DND-41 (cell line): ENCODE measurements around the gene PRR14.
"Not testable (repeated sequence)": the region's sequence is repeated elsewhere in the genome, so short reads cannot be mapped to it uniquely, and the experiment has no call there.

Experiments used
- ATAC-seq: fragments of 200-7000 bp; cut with Tn5 transposase; 3 replicates; pipeline ENCODE4 v1.9.1; 2021; ENCODE audit warnings: low read depth; ENCODE audit not compliant: insufficient read depth
- DNase-seq: peaks from one replicate; pipeline ENCODE4 v3.0.0-alpha.2; 2020
- H2AFZ ChIP-seq: 2 replicates; pipeline ENCODE4 v1.6.0; 2012; ENCODE audit warnings: low read depth, low read length
- H3K27ac ChIP-seq: 2 replicates; pipeline ENCODE4 v1.5.1; 2012; ENCODE audit warnings: low read length, inconsistent platforms
- H3K27me3 ChIP-seq: fragments of 200-600 bp; sonication (generic); 2 replicates; pipeline ENCODE4 v1.6.0; 2012; ENCODE audit warnings: low read length, mild to moderate bottlenecking, inconsistent platforms; ENCODE audit not compliant: insufficient read depth, poor library complexity
- H3K36me3 ChIP-seq: 2 replicates; pipeline ENCODE4 v1.5.1; 2012; ENCODE audit warnings: low read length, inconsistent platforms; ENCODE audit not compliant: insufficient read depth
- H3K4me1 ChIP-seq: 2 replicates; pipeline ENCODE4 v1.5.1; 2012; ENCODE audit warnings: mild to moderate bottlenecking, low read length; ENCODE audit not compliant: insufficient read depth
- H3K4me2 ChIP-seq: 2 replicates; pipeline ENCODE4 v1.6.0; 2012; ENCODE audit warnings: mild to moderate bottlenecking, moderate library complexity, low read length, inconsistent platforms; ENCODE audit not compliant: insufficient read depth
- H3K4me3 ChIP-seq, 2 experiments: fragments of 200-600 bp in 1 of 2; shearing (Covaris generic) in 1 of 2; 2 replicates each; pipeline ENCODE4 v1.5.1; 2012 to 2016; ENCODE audit warnings: inconsistent platforms in 2 of 2, low read length in 2 of 2, mild to moderate bottlenecking in 2 of 2, low read depth in 1 of 2, moderate library complexity in 1 of 2
- H3K79me2 ChIP-seq: 2 replicates; pipeline ENCODE4 v1.6.0; 2012; ENCODE audit warnings: low read length, inconsistent platforms; ENCODE audit not compliant: insufficient read depth
- H3K9ac ChIP-seq: 2 replicates; pipeline ENCODE4 v1.6.0; 2012; ENCODE audit warnings: low read depth, mild to moderate bottlenecking, inconsistent platforms, low read length, moderate library complexity
- H3K9me3 ChIP-seq: 2 replicates; pipeline ENCODE4 v1.5.1; 2012; ENCODE audit warnings: low read length, moderate library complexity, mild to moderate bottlenecking, inconsistent platforms; ENCODE audit not compliant: insufficient read depth, severe bottlenecking
- H4K20me1 ChIP-seq: 2 replicates; pipeline ENCODE4 v1.6.0; 2012; ENCODE audit warnings: low read length; ENCODE audit not compliant: insufficient read depth
- CTCF ChIP-seq: IDR thresholded peaks from 2 replicates; pipeline ENCODE4 v1.5.1; 2012; ENCODE audit warnings: borderline replicate concordance, low read length, moderate library complexity, mild to moderate bottlenecking; ENCODE audit not compliant: poor library complexity, severe bottlenecking; ENCODE audit errors: extremely low read depth
- EZH2 ChIP-seq: IDR thresholded peaks from 3 replicates; pipeline ENCODE4 v1.6.1; 2012; ENCODE audit warnings: borderline replicate concordance, low read depth, mild to moderate bottlenecking, moderate library complexity, low read length, inconsistent platforms; ENCODE audit not compliant: severe bottlenecking

Gene PRR14

GRCh38 chr16:30623536-30624283, 27.1 kb upstream of the PRR14 start:
- no peaks in the 10 kb centered on the region for H3K9me3 ChIP-seq
- TF ChIP-seq EZH2 (no peak), CTCF (no peak)
- no peaks in the 10 kb centered on the region for H4K20me1 ChIP-seq
- H3K27me3 ChIP-seq, result no peaks in the 10 kb centered on the region
- H3K27ac ChIP-seq, result no peak overlapping the region
- no peak overlapping the region for H3K4me3 ChIP-seq
- no peak overlapping the region for H2AFZ ChIP-seq
- H3K79me2 ChIP-seq, result no peaks in the 10 kb centered on the region
- H3K4me2 ChIP-seq, result no peak overlapping the region
- DNase-seq (peak; percentile 35), ATAC-seq (no peak)
- peaks cover 4% of the 10 kb centered on the region for H3K4me1 ChIP-seq
- H3K36me3 ChIP-seq, result no peaks in the 10 kb centered on the region
- no peak overlapping the region for H3K9ac ChIP-seq

- Histone ChIP-seq H3K27ac (no peak overlapping the region), H3K4me2 (no peak overlapping the region), H3K4me3 (no peak overlapping the region), H3K79me2 (no peaks in the 10 kb centered on the region), H3K4me1 (peaks cover 8% of the 10 kb centered on the region), H3K9me3 (no peaks in the 10 kb centered on the region), H3K36me3 (no peaks in the 10 kb centered on the region), H3K9ac (no peak overlapping the region), H2AFZ (no peak overlapping the region), H4K20me1 (no peaks in the 10 kb centered on the region), H3K27me3 (no peaks in the 10 kb centered on the region)
- ATAC-seq (no peak), DNase-seq (no peak)
- TF ChIP-seq CTCF (no peak), EZH2 (no peak)
Observed at GRCh38 chr16:30626236-30626635, 24.5 kb upstream of the PRR14 start.

GRCh38 chr16:30628628-30629540, 21.9 kb upstream of the PRR14 start:
- Histone ChIP-seq H3K4me2 (peak overlapping the region; percentile 58; the same call in 1 of the 2 replicates), H4K20me1 (no peaks in the 10 kb centered on the region), H3K27ac (peak overlapping the region; percentile 54), H3K4me3 (peak overlapping the region in 1 of 2 experiments; percentile 44; a peak in 2 of 4 replicates), H3K4me1 (peaks cover 16% of the 10 kb centered on the region), H3K9ac (peak overlapping the region; percentile 23), H3K9me3 (no peaks in the 10 kb centered on the region), H2AFZ (peak overlapping the region; percentile 87), H3K79me2 (peaks cover 8% of the 10 kb centered on the region), H3K27me3 (no peaks in the 10 kb centered on the region), H3K36me3 (no peaks in the 10 kb centered on the region)
- peak; percentile 98 for TF ChIP-seq CTCF
- no peak for TF ChIP-seq EZH2
- ATAC-seq (peak; percentile 95), DNase-seq (peak; percentile 91)

GRCh38 chr16:30632454-30632853, 18.3 kb upstream of the PRR14 start:
- not testable (repeated sequence) for H3K36me3 ChIP-seq

More at GRCh38 chr16:30632454-30632853, 18.3 kb upstream of the PRR14 start:
- H3K79me2 ChIP-seq, result peaks cover 20% of the 10 kb centered on the region
- not testable (repeated sequence) for H3K4me2 ChIP-seq, H3K27ac ChIP-seq, H2AFZ ChIP-seq, H4K20me1 ChIP-seq, H3K9ac ChIP-seq, H3K4me3 ChIP-seq, DNase-seq, H3K27me3 ChIP-seq, H3K9me3 ChIP-seq, ATAC-seq
- H3K4me1 ChIP-seq, result peaks cover 32% of the 10 kb centered on the region
